ENCODE results near the gene WNT4.

WNT4 gene

GRCh38 chr1:22132517-22133235, 10.2 kb downstream of the WNT4 start:
- peak in 1 of 58 donors; percentile 20 for DNase-seq

- DNase-seq = peak in 1 of 58 donors; percentile 15
Observed at GRCh38 chr1:22131875-22132486, 10.9 kb downstream of the WNT4 start.

GRCh38 chr1:22131062-22131461, 11.8 kb downstream of the WNT4 start:
- DNase-seq = no peak

- DNase-seq = no peak
Observed at GRCh38 chr1:22129501-22130117, 13.3 kb downstream of the WNT4 start.

GRCh38 chr1:22128392-22128791, 14.5 kb downstream of the WNT4 start:
- no peak for DNase-seq

- DNase-seq = no peak
Observed at GRCh38 chr1:22127731-22128130, 15.2 kb downstream of the WNT4 start.

GRCh38 chr1:22127248-22127647, 15.6 kb downstream of the WNT4 start:
- DNase-seq = no peak

- peak in 1 of 58 donors; percentile 13 for DNase-seq
Observed at GRCh38 chr1:22126531-22126930, 16.4 kb downstream of the WNT4 start.

- DNase-seq = no peak
Observed at GRCh38 chr1:22124592-22125229, 18.2 kb downstream of the WNT4 start.

- DNase-seq = no peak
Observed at GRCh38 chr1:22123901-22124404, 18.9 kb downstream of the WNT4 start.

- DNase-seq = no peak
Observed at GRCh38 chr1:22123071-22123390, 19.9 kb downstream of the WNT4 start.

GRCh38 chr1:22122273-22123070, 20.4 kb downstream of the WNT4 start:
- peak in 24 of 58 donors; percentile 13 to 71 (median 37) for DNase-seq

GRCh38 chr1:22121421-22121911, 21.4 kb downstream of the WNT4 start:
- DNase-seq = no peak

GRCh38 chr1:22120469-22120790, 22.5 kb downstream of the WNT4 start:
- no peak for DNase-seq

- no peak for DNase-seq
Observed at GRCh38 chr1:22119626-22120468, 23.1 kb downstream of the WNT4 start.

- no peak for DNase-seq
Observed at GRCh38 chr1:22118291-22118992, 24.5 kb downstream of the WNT4 start.

- peak in 3 of 58 donors; percentile 26 to 60 (median 41) for DNase-seq
Observed at GRCh38 chr1:22117851-22118250, 25.0 kb downstream of the WNT4 start.

GRCh38 chr1:22117238-22117637, 25.7 kb downstream of the WNT4 start:
- peak in 12 of 58 donors; percentile 15 to 79 (median 30) for DNase-seq

- DNase-seq = no peak
Observed at GRCh38 chr1:22115286-22115685, 27.6 kb downstream of the WNT4 start.
